Type B pancreatic cell (in vitro differentiated cells): Measurements from ENCODE around the gene ZCCHC2. TPM values are rescaled to one million over a fixed set of nuclear protein-coding genes. Genes with fewer than 3 reads are reported as not detected.

Experiments used
- DNase-seq: peaks from one replicate; pipeline ENCODE4 v3.0.0; 2021; ENCODE audit warnings: mixed read lengths; ENCODE audit not compliant: unreplicated experiment; ENCODE audit errors: extremely low spot score
- H3K27ac Mint-ChIP-seq: 2 replicates; pipeline ENCODE4 v1.8.0; 2021; ENCODE audit warnings: mild to moderate bottlenecking, mixed read lengths
- H3K27me3 Mint-ChIP-seq: 2 replicates; pipeline ENCODE4 v1.8.0; 2021; ENCODE audit warnings: mixed read lengths
- H3K36me3 Mint-ChIP-seq: 2 replicates; pipeline ENCODE4 v1.8.0; 2021; ENCODE audit warnings: mixed read lengths
- H3K4me1 Mint-ChIP-seq: one replicate; pipeline ENCODE4 v1.8.0; 2021; ENCODE audit warnings: mixed read lengths; ENCODE audit not compliant: unreplicated experiment
- H3K4me3 Mint-ChIP-seq: 2 replicates; pipeline ENCODE4 v1.8.0; 2021; ENCODE audit warnings: mild to moderate bottlenecking, mixed read lengths
- H3K9me3 Mint-ChIP-seq: 2 replicates; pipeline ENCODE4 v1.8.0; 2021; ENCODE audit warnings: mixed read lengths
- CTCF ChIP-seq: fragments of 200-600 bp; sonication (generic); conservative IDR thresholded peaks from 2 replicates; pipeline ENCODE4 v1.5.0; 2021; ENCODE audit warnings: antibody characterized with exemption, mild to moderate bottlenecking
- total RNA-seq: library from RNA; stranded (reverse); gene quantifications from 2 replicates; pipeline ENCODE4 v1.2.1, GENCODE V29; 2021; ENCODE audit warnings: low replicate concordance

The ZCCHC2 gene
- total RNA-seq, 1 donor from 2014 or later: 18.0 TPM

DNA sequence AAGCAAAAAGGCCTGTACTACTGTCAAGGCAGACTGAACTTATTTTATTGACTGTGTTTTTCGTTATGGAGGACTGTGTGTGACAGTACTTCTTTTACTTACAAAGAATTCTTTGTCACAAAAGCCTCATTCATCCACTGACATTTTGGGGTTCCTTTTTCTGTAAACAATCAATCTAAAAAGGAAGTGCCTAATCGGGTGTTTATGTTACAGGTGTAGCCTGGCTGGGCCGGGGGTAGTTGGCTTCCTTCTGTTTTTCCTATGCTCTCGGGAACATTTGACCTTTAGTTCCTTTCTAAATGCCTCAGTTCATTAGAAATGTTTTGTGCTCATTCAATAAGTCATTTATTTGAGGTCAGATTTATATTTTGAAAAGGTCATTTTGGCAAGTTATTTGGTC lies 8.3 kb downstream of the ZCCHC2 start:
- no peaks in the 10 kb centered on the region for H3K27me3 Mint-ChIP-seq
- H3K9me3 Mint-ChIP-seq: peaks cover 5% of the 10 kb centered on the region
- DNase-seq: no peak
- H3K36me3 Mint-ChIP-seq: peaks cover 15% of the 10 kb centered on the region
- no peak overlapping the region for H3K4me3 Mint-ChIP-seq
- no peak for TF ChIP-seq CTCF
- peaks cover 21% of the 10 kb centered on the region for H3K4me1 Mint-ChIP-seq
- H3K27ac Mint-ChIP-seq: peak overlapping the region; percentile 26

- peaks cover 19% of the 10 kb centered on the region for H3K4me1 Mint-ChIP-seq
- no peak overlapping the region for H3K27ac Mint-ChIP-seq
- H3K27me3 Mint-ChIP-seq: no peaks in the 10 kb centered on the region
- no peak for DNase-seq
- TF ChIP-seq CTCF: no peak
- peaks cover 5% of the 10 kb centered on the region for H3K9me3 Mint-ChIP-seq
- H3K36me3 Mint-ChIP-seq: peaks cover 15% of the 10 kb centered on the region
- H3K4me3 Mint-ChIP-seq: no peak overlapping the region
Observed at GRCh38 chr18:62531931-62532330, 9.1 kb downstream of the ZCCHC2 start.

DNA sequence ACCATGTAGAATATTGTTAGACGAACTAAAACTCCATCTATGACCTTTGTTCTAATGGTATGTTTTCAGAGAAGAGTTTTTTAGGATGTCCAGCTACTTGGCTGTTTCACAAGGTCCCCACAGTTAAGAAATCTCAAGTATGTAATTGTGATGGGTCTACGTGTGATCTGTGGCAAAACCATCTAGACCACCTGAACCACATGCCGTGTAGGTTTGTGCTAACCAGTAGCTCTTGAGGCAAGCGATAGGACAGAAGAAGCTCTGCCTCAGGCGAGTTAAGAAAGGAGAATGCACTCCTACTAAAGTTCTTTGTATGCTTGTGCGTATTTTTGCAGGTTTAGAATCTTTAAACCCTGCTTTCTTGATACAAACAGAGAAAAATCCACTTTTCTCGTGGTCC lies 13.2 kb downstream of the ZCCHC2 start:
- no peak for DNase-seq
- Mint-ChIP-seq H3K27me3 (no peaks in the 10 kb centered on the region), H3K36me3 (peaks cover 15% of the 10 kb centered on the region), H3K4me1 (peaks cover 10% of the 10 kb centered on the region), H3K9me3 (peaks cover 5% of the 10 kb centered on the region), H3K4me3 (no peak overlapping the region), H3K27ac (no peak overlapping the region)
- TF ChIP-seq CTCF: no peak

- H3K4me1 Mint-ChIP-seq: peaks cover 2% of the 10 kb centered on the region
- H3K9me3 Mint-ChIP-seq: peaks cover 5% of the 10 kb centered on the region
- no peak for TF ChIP-seq CTCF
- no peak overlapping the region for H3K27ac Mint-ChIP-seq
- H3K27me3 Mint-ChIP-seq: no peaks in the 10 kb centered on the region
- peaks cover 12% of the 10 kb centered on the region for H3K36me3 Mint-ChIP-seq
- H3K4me3 Mint-ChIP-seq: no peak overlapping the region
- DNase-seq: no peak
Observed at GRCh38 chr18:62537042-62537894, 14.4 kb downstream of the ZCCHC2 start.

DNA sequence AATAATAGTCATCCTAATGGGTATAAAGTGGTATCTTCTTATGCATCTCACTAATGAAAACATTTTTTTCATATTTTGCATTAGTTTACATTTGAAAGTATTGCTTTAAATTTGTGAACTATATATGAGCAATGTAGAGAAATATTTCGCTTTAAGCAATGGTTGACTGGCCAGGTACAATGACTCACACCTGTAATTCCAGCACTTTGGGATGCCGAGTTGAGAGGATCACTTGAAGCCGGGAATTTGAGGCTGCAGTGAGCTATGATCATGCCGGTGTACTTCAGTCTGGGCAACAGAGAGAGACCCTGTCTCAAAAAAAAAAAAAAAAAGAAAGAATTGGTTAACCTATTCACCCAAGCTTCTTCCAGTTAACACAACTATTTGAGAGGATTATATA lies 15.1 kb downstream of the ZCCHC2 start:
- peaks cover 13% of the 10 kb centered on the region for H3K36me3 Mint-ChIP-seq
- no peak overlapping the region for H3K27ac Mint-ChIP-seq
- no peak for DNase-seq
- H3K4me3 Mint-ChIP-seq: no peak overlapping the region
- H3K9me3 Mint-ChIP-seq: peaks cover 5% of the 10 kb centered on the region
- no peaks in the 10 kb centered on the region for H3K4me1 Mint-ChIP-seq
- H3K27me3 Mint-ChIP-seq: no peaks in the 10 kb centered on the region
- TF ChIP-seq CTCF: no peak
